ENCODE data around the gene GRM7. TPM values are rescaled to one million over a fixed set of nuclear protein-coding genes. Genes with fewer than 3 reads are reported as not detected.

GRM7 gene
- total and polyA plus RNA-seq, 4 donors = 0.20 to 1.3 (median 0.80) TPM

DNA sequence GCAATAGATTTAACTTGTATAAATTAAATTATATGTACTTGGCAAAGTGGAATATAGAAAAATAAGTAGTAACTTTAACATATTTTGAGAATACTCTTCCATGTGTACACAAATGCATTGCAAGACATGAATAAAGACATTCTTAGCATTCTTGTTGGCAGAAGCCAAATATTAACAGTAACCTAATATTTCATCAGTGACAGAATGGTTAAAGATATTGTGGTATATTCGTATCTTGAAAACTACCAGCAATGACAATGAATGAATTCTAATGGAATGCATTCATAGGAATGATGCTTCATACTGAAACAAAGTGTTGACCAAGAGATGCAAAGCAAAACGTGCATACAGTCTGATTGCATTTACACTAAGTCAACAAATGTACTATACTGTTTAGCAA, 524.7 kb downstream of the GRM7 start:
- Histone ChIP-seq H3K27ac (ENCODE audit: low read depth in 1 of 2, low read length in 1 of 2) (no peak overlapping the region), H3K36me3 (ENCODE audit: control insufficient read depth in 4 of 4, insufficient read depth in 4 of 4, low read length in 4 of 4) (no peaks in the 10 kb centered on the region), H3K4me3 (no peak overlapping the region), H3K9me3 (ENCODE audit: control insufficient read depth in 4 of 4, insufficient read depth in 3 of 4, low read length in 3 of 4) (peaks cover 0 to 3% (median 0%) of the 10 kb centered on the region in 4 donors), H3K4me1 (ENCODE audit: control insufficient read depth in 5 of 5, insufficient read depth in 5 of 5, low read length in 5 of 5) (peaks cover 0 to 9% (median 0%) of the 10 kb centered on the region in 5 donors), H3K27me3 (ENCODE audit: control insufficient read depth in 3 of 3, insufficient read depth in 3 of 3, low read length in 2 of 3) (no peaks in the 10 kb centered on the region), H3K9ac (ENCODE audit: insufficient read depth in 1 of 2, low read length in 2 of 2) (no peak overlapping the region)
- ATAC-seq (ENCODE audit: insufficient read depth, low FRiP score) (no peak), DNase-seq (no peak)
- WGBS, 2 donors = 72 to 75% methylated on average over 2 of the region's 2 CpGs
- TF ChIP-seq, protein P1, sequence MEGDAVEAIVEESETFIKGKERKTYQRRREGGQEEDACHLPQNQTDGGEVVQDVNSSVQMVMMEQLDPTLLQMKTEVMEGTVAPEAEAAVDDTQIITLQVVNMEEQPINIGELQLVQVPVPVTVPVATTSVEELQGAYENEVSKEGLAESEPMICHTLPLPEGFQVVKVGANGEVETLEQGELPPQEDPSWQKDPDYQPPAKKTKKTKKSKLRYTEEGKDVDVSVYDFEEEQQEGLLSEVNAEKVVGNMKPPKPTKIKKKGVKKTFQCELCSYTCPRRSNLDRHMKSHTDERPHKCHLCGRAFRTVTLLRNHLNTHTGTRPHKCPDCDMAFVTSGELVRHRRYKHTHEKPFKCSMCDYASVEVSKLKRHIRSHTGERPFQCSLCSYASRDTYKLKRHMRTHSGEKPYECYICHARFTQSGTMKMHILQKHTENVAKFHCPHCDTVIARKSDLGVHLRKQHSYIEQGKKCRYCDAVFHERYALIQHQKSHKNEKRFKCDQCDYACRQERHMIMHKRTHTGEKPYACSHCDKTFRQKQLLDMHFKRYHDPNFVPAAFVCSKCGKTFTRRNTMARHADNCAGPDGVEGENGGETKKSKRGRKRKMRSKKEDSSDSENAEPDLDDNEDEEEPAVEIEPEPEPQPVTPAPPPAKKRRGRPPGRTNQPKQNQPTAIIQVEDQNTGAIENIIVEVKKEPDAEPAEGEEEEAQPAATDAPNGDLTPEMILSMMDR (IDR thresholded peaks at IDR 0.05; ENCODE audit: control extremely low read depth, extremely low read depth) = no peak

DNA sequence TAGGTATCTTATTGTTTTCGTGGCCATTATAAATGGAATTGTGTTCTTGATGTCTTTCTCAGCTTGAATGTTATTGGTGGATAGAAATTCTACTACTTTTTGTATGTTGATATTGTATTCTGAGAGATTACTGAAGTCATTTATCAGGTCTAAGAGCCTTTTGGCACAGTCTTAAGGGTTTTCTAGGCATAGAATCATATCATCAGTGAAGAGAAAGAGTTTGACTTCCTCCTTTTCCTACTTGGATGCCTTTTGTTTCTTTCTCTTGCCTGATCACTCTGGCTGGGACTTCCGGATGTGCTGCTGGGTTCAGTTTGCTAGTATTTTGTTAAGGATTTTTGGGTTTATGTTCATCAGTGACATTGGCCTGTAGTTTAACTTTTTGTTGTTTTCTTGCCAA, 527.1 kb downstream of the GRM7 start:
- Histone ChIP-seq H3K4me1 (ENCODE audit: control insufficient read depth in 5 of 5, insufficient read depth in 5 of 5, low read length in 5 of 5) (peaks cover 0 to 3% (median 0%) of the 10 kb centered on the region in 5 donors), H3K27me3 (ENCODE audit: control insufficient read depth in 3 of 3, insufficient read depth in 3 of 3, low read length in 2 of 3) (no peaks in the 10 kb centered on the region), H3K27ac (ENCODE audit: low read depth in 1 of 2, low read length in 1 of 2) (no peak overlapping the region), H3K9me3 (ENCODE audit: control insufficient read depth in 4 of 4, insufficient read depth in 3 of 4, low read length in 3 of 4) (peaks cover 0 to 3% (median 0%) of the 10 kb centered on the region in 4 donors), H3K9ac (ENCODE audit: insufficient read depth in 1 of 2, low read length in 2 of 2) (no peak overlapping the region), H3K4me3 (no peak overlapping the region), H3K36me3 (ENCODE audit: control insufficient read depth in 4 of 4, insufficient read depth in 4 of 4, low read length in 4 of 4) (no peaks in the 10 kb centered on the region)
- WGBS, 2 donors = 75 to 76% methylated on average over 2 of the region's 2 CpGs
- no peak for ATAC-seq (ENCODE audit: insufficient read depth, low FRiP score)
- DNase-seq = no peak
- TF ChIP-seq, protein P1 (IDR thresholded peaks at IDR 0.05; ENCODE audit: control extremely low read depth, extremely low read depth) = no peak

DNA sequence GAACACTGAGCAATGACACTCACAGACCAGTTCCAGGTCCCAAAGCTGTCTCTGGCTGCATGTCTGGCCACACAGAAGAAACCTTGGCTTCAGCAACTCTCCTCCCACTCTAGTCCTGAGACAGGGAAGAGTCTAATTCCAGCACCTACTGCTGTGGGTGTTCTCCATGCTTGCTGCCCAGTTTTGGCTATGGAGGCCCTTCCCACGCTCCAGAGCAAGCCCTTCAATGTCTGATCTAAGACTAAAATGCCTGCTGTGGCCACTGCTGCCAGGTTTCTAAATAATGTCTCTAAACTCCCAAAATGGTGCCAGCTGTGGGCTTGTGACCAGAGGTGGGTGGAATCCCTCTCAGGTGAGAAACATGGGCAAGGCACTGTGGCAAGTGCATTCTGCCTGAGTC, 531.3 kb downstream of the GRM7 start:
- Histone ChIP-seq H3K4me3 (no peak overlapping the region), H3K9ac (ENCODE audit: insufficient read depth in 1 of 2, low read length in 2 of 2) (no peak overlapping the region), H3K27ac (ENCODE audit: low read depth in 1 of 2, low read length in 1 of 2) (no peak overlapping the region), H3K27me3 (ENCODE audit: control insufficient read depth in 3 of 3, insufficient read depth in 3 of 3, low read length in 2 of 3) (no peaks in the 10 kb centered on the region), H3K36me3 (ENCODE audit: control insufficient read depth in 4 of 4, insufficient read depth in 4 of 4, low read length in 4 of 4) (no peaks in the 10 kb centered on the region), H3K4me1 (ENCODE audit: control insufficient read depth in 5 of 5, insufficient read depth in 5 of 5, low read length in 5 of 5) (no peaks in the 10 kb centered on the region), H3K9me3 (ENCODE audit: control insufficient read depth in 4 of 4, insufficient read depth in 3 of 4, low read length in 3 of 4) (peaks cover 0 to 3% (median 0%) of the 10 kb centered on the region in 4 donors)
- DNase-seq (no peak), ATAC-seq (ENCODE audit: insufficient read depth, low FRiP score) (no peak)
- TF ChIP-seq, protein P1 (IDR thresholded peaks at IDR 0.05; ENCODE audit: control extremely low read depth, extremely low read depth) = no peak
- WGBS, 2 donors = 92 to 94% methylated on average over 1 of the region's 1 CpG

DNA sequence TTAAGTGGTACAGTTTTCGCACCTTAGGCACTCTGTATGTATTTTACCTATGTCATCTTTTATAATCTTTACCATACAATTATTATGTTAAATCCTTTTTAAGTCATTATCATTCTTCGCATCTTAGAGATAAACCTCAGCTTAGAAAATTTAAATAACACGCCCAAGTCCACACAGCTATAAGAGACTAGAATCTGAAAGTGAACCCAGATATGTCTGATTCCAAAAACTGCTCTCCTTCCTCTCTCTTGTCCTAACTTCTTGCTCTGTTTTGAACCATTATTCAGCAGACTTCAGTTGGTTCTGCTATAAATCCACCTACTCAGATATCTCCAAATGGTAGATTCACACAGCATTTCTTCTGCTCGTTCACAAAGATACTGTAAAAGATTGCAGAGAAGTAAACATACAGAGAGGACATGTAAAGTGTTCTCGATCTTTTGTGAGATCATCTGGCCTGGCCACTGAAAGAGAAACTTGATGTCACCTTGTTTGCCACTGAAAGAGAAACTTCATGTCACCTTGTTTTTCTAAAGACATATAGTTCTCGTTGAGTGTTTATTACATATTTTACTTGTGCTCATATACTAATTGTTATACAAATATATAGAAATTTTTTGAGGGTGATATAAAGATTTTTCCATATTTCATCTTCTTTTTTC, 533.2 kb downstream of the GRM7 start:
- no peaks in the 10 kb centered on the region for H3K27me3 ChIP-seq (ENCODE audit: control insufficient read depth in 3 of 3, insufficient read depth in 3 of 3, low read length in 2 of 3)
- H3K4me3 ChIP-seq = no peak overlapping the region
- TF ChIP-seq, protein P1 (IDR thresholded peaks at IDR 0.05; ENCODE audit: control extremely low read depth, extremely low read depth) = no peak
- H3K36me3 ChIP-seq (ENCODE audit: control insufficient read depth in 4 of 4, insufficient read depth in 4 of 4, low read length in 4 of 4) = no peaks in the 10 kb centered on the region
- 91 to 93% methylated on average over 6 of the region's 6 CpGs for WGBS, 2 donors
- H3K9me3 ChIP-seq (ENCODE audit: control insufficient read depth in 4 of 4, insufficient read depth in 3 of 4, low read length in 3 of 4) = peaks cover 0 to 3% (median 0%) of the 10 kb centered on the region in 4 donors
- H3K9ac ChIP-seq (ENCODE audit: insufficient read depth in 1 of 2, low read length in 2 of 2) = no peak overlapping the region
- H3K4me1 ChIP-seq (ENCODE audit: control insufficient read depth in 5 of 5, insufficient read depth in 5 of 5, low read length in 5 of 5) = no peaks in the 10 kb centered on the region
- H3K27ac ChIP-seq (ENCODE audit: low read depth in 1 of 2, low read length in 1 of 2) = no peak overlapping the region
- ATAC-seq (ENCODE audit: insufficient read depth, low FRiP score) (no peak), DNase-seq (no peak)

Measured in lung (tissue), 12 donors.